Neuron (in vitro differentiated cells): ENCODE results near the gene ZRANB1.

ENCODE experiments used
- H2AFZ ChIP-seq: one replicate; pipeline ENCODE4 v1.6.1; 2013; ENCODE audit warnings: low read depth, mild to moderate bottlenecking, inconsistent platforms, low read length, moderate library complexity
- H3K27me3 ChIP-seq: one replicate; pipeline ENCODE4 v1.6.1; 2013; ENCODE audit warnings: low read length; ENCODE audit not compliant: insufficient read depth
- H3K36me3 ChIP-seq: one replicate; pipeline ENCODE4 v1.6.1; 2013; ENCODE audit warnings: low read length; ENCODE audit not compliant: insufficient read depth
- H3K4me1 ChIP-seq: one replicate; pipeline ENCODE4 v1.6.1; 2013; ENCODE audit warnings: low read length; ENCODE audit not compliant: insufficient read depth
- H3K4me3 ChIP-seq: 2 replicates; pipeline ENCODE4 v1.5.1; 2013; ENCODE audit warnings: mild to moderate bottlenecking, low read length, moderate library complexity
- H3K9me3 ChIP-seq: one replicate; pipeline ENCODE4 v1.6.1; 2013; ENCODE audit warnings: low read length

ZRANB1 gene

DNA sequence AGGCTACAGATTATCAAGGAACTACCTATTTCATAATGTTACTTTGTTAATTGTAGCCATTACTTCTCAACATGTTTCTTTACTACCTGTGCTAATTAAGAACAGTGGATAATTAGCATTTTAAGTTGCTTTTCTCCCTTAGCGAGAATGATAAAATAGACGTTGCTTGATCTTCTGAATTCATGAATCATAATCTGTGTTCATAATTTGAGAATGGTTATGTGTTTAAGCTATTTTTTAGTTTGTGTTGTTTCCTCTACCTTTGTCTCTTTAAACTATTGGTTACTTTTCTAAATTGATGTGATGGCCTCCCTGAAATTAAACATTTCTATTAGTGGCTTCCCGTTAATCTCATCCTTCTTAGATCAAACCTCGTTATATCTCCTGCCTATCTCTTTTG lies at the start of gene ZRANB1:
TSS of gene ZRANB1 (plus strand) at position 301 of the 400 bp plus-strand sequence. CDS start 371 bp downstream, outside the sequence.
- peaks cover 16% of the 10 kb centered on the region for H3K36me3 ChIP-seq
- H3K27me3 ChIP-seq: no peaks in the 10 kb centered on the region
- H3K4me3 ChIP-seq: no peak within 1 kb of the TSS

GRCh38 chr10:124892905-124893304 lies 49.0 kb upstream of the ZRANB1 start:
- Histone ChIP-seq H3K4me3 (no peak overlapping the region), H3K9me3 (no peaks in the 10 kb centered on the region), H3K4me1 (peaks cover 2% of the 10 kb centered on the region), H3K36me3 (no peaks in the 10 kb centered on the region), H3K27me3 (no peaks in the 10 kb centered on the region), H2AFZ (no peak overlapping the region)

More for the DNA sequence above, at the start of gene ZRANB1:
- H3K9me3 ChIP-seq: no peaks in the 10 kb centered on the region
- no peak within 1 kb of the TSS for H2AFZ ChIP-seq
- no peaks in the 10 kb centered on the region for H3K4me1 ChIP-seq

DNA sequence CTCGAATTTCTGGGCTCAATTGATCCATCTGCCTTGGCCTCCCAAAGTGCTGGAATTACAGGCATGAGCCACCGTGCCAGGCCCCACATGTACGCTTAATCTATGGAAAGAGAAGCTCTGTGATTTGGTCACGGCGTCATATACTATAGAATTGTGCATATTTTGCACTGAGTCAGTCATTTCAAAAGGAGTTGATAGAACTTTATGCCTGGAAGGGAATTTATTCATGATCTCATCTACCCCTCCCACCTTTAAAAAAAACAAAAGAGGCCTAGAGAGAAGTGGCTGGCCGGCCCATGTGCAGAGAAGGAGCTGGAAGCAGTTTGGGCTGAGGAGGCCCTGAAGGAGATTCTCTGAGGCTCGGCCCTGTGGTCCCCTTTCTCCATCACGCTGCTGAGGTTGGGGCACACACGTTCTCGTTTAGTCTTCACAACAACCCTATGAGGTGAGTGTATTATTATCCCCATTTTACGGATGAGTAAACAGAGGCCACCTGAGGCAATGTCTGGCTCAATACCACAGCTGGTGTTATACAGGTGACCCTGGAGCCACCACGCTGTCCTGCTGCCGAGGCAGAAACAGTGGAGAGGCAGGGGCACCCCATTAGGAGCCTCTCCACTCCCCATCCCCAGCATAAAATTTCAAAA lies 47.2 kb upstream of the ZRANB1 start:
- no peak overlapping the region for H2AFZ ChIP-seq
- no peaks in the 10 kb centered on the region for H3K36me3 ChIP-seq
- H3K9me3 ChIP-seq: peaks cover 2% of the 10 kb centered on the region
- no peaks in the 10 kb centered on the region for H3K27me3 ChIP-seq
- no peak overlapping the region for H3K4me3 ChIP-seq
- H3K4me1 ChIP-seq: peaks cover 2% of the 10 kb centered on the region

DNA sequence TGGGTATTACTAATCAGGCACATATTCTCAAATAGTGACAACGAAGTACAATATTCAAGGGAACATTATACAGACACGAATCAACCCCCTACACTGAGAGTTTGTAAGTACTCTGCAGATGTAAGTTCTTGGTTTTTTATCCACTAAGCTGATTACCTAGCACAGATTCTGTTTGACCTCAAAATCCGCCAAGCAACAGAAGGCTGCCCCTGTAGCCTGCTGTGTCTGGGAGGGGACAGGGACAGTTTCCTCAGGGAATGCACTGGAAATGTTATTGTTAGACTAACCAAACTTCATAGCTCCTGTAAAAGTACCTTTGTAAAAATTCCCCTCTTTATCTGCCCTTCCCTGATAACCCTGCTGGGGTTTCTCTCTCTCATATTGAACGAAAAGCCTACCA lies 45.2 kb upstream of the ZRANB1 start:
- Histone ChIP-seq H3K36me3 (no peaks in the 10 kb centered on the region), H3K9me3 (peaks cover 2% of the 10 kb centered on the region), H3K27me3 (no peaks in the 10 kb centered on the region), H2AFZ (no peak overlapping the region), H3K4me3 (no peak overlapping the region), H3K4me1 (peaks cover 2% of the 10 kb centered on the region)

DNA sequence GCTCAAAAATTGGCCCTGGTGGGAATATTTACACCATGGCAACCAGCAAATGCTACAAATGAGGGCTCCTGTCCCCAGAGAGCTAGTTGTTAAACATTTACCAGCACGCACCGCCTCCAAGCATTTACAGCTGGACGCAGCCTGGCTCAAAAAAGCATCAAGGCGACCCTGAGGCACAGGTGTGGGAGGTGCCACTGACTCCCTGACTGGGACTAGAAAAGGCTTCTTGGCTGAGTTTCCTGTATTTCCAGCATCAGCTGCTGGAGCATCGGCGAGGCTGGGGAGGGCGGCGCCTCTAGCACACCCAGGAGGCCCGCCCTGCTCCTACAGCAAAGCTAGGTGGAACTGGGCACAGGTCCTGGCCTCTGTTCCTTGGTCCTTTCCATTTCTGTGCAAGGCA lies 43.5 kb upstream of the ZRANB1 start:
- Histone ChIP-seq H3K9me3 (peaks cover 2% of the 10 kb centered on the region), H3K27me3 (no peaks in the 10 kb centered on the region), H3K36me3 (no peaks in the 10 kb centered on the region), H3K4me1 (peaks cover 16% of the 10 kb centered on the region), H2AFZ (no peak overlapping the region), H3K4me3 (no peak overlapping the region)

DNA sequence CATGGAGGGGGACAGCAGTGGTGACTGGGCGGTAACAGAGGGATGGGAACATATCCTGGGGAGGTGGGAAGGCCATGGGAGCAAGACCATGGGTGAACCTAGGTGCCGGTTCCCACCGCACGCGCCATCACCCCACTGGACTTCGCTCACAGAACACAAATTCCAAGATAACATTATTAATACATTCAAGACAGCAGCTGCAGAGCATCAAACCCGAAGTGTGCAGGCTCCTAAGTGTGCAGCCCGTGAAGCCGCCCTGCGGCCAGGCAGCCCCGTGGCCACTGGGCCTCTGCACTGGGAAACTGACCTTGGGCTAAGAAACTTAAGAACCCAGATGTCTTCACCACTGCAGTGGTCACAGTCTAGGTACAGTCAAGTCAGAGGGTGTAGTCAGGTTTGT lies 42.8 kb upstream of the ZRANB1 start:
- Histone ChIP-seq H3K9me3 (peaks cover 2% of the 10 kb centered on the region), H3K4me1 (peaks cover 16% of the 10 kb centered on the region), H3K4me3 (no peak overlapping the region), H3K27me3 (no peaks in the 10 kb centered on the region), H3K36me3 (no peaks in the 10 kb centered on the region), H2AFZ (no peak overlapping the region)

DNA sequence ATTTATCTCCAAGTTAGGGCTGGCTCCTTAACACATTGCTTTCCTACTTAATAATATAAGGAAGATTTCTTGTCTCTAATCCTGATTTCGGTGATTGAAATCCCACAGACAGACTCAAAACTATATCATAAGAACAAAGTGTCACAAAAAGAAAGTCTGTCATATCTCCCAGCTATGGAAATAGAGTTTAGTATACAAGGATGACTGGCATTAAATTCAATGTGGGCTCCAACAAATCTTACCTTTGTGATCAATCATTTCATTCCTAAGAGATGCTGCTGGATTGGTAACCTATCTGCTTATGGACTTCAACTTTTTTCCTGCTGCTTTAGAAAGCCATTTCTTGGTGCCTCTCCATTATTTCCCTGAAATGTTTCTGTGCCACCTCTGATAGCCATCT lies 39.5 kb upstream of the ZRANB1 start:
- H3K4me1 ChIP-seq: peaks cover 16% of the 10 kb centered on the region
- H3K27me3 ChIP-seq: no peaks in the 10 kb centered on the region
- H3K9me3 ChIP-seq: peaks cover 2% of the 10 kb centered on the region
- H3K4me3 ChIP-seq: no peak overlapping the region
- H2AFZ ChIP-seq: no peak overlapping the region
- H3K36me3 ChIP-seq: no peaks in the 10 kb centered on the region

- Histone ChIP-seq H3K27me3 (no peaks in the 10 kb centered on the region), H3K36me3 (no peaks in the 10 kb centered on the region), H3K4me1 (peaks cover 16% of the 10 kb centered on the region), H2AFZ (no peak overlapping the region), H3K4me3 (no peak overlapping the region), H3K9me3 (peaks cover 2% of the 10 kb centered on the region)
Observed at GRCh38 chr10:124903111-124903510, 38.8 kb upstream of the ZRANB1 start.

DNA sequence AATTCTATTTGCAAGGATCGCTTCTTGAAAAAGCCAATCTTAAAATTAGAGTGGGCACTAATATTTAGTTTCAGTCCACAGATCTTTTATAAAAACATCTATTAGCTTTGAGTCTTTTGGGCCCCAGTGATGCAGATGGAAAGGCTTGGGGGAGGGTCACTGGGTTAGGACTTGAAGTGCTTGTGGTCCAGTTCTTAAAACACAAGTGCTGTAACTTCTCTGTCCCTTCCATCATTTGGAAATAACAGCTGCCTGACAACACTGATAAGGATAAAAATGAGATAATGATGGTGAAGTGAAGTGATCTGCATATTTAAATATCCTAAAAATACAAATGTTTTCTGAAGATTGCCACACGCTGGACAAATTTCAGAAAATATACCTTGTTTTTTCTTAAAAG lies 37.1 kb upstream of the ZRANB1 start:
- Histone ChIP-seq H3K36me3 (no peaks in the 10 kb centered on the region), H3K4me3 (no peak overlapping the region), H3K9me3 (no peaks in the 10 kb centered on the region), H3K27me3 (no peaks in the 10 kb centered on the region), H3K4me1 (peaks cover 16% of the 10 kb centered on the region), H2AFZ (no peak overlapping the region)

- H3K4me1 ChIP-seq: peaks cover 23% of the 10 kb centered on the region
- H2AFZ ChIP-seq: no peak overlapping the region
- H3K4me3 ChIP-seq: no peak overlapping the region
- H3K9me3 ChIP-seq: no peaks in the 10 kb centered on the region
- no peaks in the 10 kb centered on the region for H3K36me3 ChIP-seq
- H3K27me3 ChIP-seq: no peaks in the 10 kb centered on the region
Observed at GRCh38 chr10:124906551-124907001, 35.3 kb upstream of the ZRANB1 start.

- no peaks in the 10 kb centered on the region for H3K27me3 ChIP-seq
- H3K4me1 ChIP-seq: peaks cover 8% of the 10 kb centered on the region
- H3K4me3 ChIP-seq: no peak overlapping the region
- H3K9me3 ChIP-seq: no peaks in the 10 kb centered on the region
- H2AFZ ChIP-seq: no peak overlapping the region
- no peaks in the 10 kb centered on the region for H3K36me3 ChIP-seq
Observed at GRCh38 chr10:124909563-124909962, 32.4 kb upstream of the ZRANB1 start.

DNA sequence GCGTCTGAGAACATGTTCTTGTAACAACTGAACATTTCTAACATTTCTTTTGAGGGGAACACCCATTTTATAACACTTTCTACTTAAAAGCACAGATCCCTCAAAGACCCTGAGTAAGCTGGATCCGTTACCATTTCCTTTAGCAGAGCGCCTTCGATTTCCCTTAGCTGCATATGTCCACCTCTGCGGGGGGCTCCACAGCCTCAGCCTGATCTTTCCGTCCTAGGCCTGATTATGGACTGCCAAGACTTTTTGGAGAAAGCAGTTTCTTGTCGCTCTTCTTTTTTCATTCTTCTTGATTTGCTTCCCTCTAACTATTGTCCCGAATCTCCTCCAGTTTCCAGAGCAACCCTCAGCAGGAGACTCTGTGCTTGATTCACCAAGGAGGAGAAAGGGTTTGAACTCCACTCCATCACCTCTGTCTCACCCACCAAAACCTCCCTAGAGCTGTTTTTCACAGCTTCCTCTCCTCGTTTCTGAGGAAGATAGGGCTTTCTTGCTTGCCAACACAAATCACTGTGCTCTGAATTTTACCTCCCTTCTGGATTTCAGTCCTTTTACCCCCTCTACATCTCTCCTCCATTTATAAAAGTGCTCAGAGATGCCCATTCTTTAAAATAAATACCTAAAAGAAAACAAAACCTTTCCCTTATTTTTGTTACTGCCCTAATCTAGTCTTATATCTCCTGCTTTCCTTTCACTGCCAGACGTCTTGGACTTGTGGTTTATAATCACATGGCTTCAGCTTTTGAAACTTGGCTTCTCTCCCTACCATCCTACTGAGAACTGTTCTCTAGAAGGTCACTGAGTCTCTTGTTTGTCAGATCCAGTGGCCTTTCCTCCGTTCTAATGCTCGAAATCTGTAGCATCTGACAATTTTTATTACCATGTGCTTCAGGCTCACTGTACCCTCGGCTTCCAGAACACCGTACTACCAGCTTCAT lies 30.5 kb upstream of the ZRANB1 start:
- H2AFZ ChIP-seq: peak overlapping the region; percentile 8

DNA sequence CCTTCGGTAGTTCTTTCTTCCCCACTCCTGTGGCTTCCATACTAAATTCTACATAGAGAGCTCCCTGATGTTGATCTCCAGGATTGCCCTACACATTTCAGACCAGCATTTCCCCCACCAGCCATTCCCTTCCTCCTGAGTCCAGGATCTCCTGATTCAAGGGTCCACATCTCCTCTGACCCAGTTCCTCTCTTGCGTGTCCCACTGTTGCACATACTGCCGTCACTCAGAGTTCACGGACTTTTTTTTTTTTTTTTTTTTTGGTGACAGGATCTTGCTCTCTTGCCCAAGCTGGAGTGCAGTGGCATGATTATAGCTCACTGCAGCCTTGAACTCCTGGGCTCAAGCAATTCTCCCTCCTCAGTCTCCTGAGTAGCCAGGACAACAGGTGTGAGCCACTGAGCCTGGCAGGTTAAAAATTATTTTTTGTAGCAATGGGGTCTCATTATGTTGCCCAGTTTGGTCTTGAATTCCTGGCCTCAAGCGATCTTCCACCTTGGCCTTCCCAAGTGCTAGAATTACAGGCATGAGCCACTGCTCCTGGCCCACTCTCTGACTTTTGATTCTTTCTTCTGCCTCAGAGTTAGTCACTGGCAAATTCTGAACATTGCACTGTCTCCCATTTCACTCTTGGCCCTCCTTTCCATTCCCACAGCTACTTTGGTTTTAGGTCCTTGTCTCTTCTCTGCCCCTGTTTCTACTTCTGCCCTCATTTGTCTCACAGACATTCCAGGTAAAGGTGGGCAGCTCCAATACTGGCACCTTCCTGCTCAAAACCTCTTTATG lies 29.6 kb upstream of the ZRANB1 start:
- Histone ChIP-seq H3K4me1 (peaks cover 16% of the 10 kb centered on the region), H3K4me3 (no peak overlapping the region), H3K27me3 (no peaks in the 10 kb centered on the region), H3K36me3 (no peaks in the 10 kb centered on the region), H3K9me3 (no peaks in the 10 kb centered on the region), H2AFZ (no peak overlapping the region)

More for the DNA sequence above, 30.5 kb upstream of the ZRANB1 start:
- Histone ChIP-seq H3K4me1 (peaks cover 16% of the 10 kb centered on the region), H3K36me3 (no peaks in the 10 kb centered on the region), H3K9me3 (no peaks in the 10 kb centered on the region), H3K4me3 (no peak overlapping the region), H3K27me3 (no peaks in the 10 kb centered on the region)
